Activated CD8-positive, alpha-beta memory T cell treated with anti-CD3 and anti-CD28 coated beads, Interleukin-2, amount 50 U/mL, for 24 hours (primary cell): Measurements from ENCODE around the gene DGKA.
"Not testable (repeated sequence)": the region's sequence is repeated elsewhere in the genome, so short reads cannot be mapped to it uniquely, and the experiment has no call there.

Experiments
- DNase-seq: peaks from one replicate; pipeline ENCODE4 v3.0.0-alpha.2; 2020; ENCODE audit errors: extremely low read depth

The DGKA gene

GRCh38 chr12:55930771-55931316 is at the start of gene DGKA:
Gene DGKA (plus strand): TSS chr12:55931162. CDS start chr12:55936504, 5,342 bp downstream.
- peak; percentile 56 for DNase-seq

- no peak for DNase-seq
Observed at GRCh38 chr12:55885113-55885512, 45.8 kb upstream of the DGKA start.

- DNase-seq, result no peak
Observed at GRCh38 chr12:55891310-55891709, 39.7 kb upstream of the DGKA start.

- DNase-seq, result no peak
Observed at GRCh38 chr12:55893723-55894122, 37.2 kb upstream of the DGKA start.

GRCh38 chr12:55899082-55899481 is 31.9 kb upstream of the DGKA start:
- DNase-seq, result peak; percentile 8

GRCh38 chr12:55901881-55902490 is 29.0 kb upstream of the DGKA start:
- DNase-seq, result no peak

GRCh38 chr12:55906056-55906455 is 24.9 kb upstream of the DGKA start:
- no peak for DNase-seq

- no peak for DNase-seq
Observed at GRCh38 chr12:55908726-55909512, 22.0 kb upstream of the DGKA start.

- DNase-seq, result no peak
Observed at GRCh38 chr12:55909513-55909884, 21.5 kb upstream of the DGKA start.

GRCh38 chr12:55912908-55913307 is 18.1 kb upstream of the DGKA start:
- no peak for DNase-seq

- DNase-seq, result no peak
Observed at GRCh38 chr12:55915482-55915859, 15.5 kb upstream of the DGKA start.

GRCh38 chr12:55919032-55919431 is 11.9 kb upstream of the DGKA start:
- not testable (repeated sequence) for DNase-seq

- no peak for DNase-seq
Observed at GRCh38 chr12:55922126-55922525, 8.8 kb upstream of the DGKA start.

GRCh38 chr12:55923648-55924047 is 7.3 kb upstream of the DGKA start:
- DNase-seq, result not testable (repeated sequence)

GRCh38 chr12:55925371-55925770 is 5.6 kb upstream of the DGKA start:
- no peak for DNase-seq

- DNase-seq, result no peak
Observed at GRCh38 chr12:55925870-55926737, 4.9 kb upstream of the DGKA start.

GRCh38 chr12:55926738-55927587 is 4.0 kb upstream of the DGKA start:
- peak; percentile 74 for DNase-seq

GRCh38 chr12:55927588-55928502 is 3.1 kb upstream of the DGKA start, which contains the start of gene PYM1:
Gene PYM1 (minus strand): TSS chr12:55927894. CDS start chr12:55927761, 133 bp downstream.
- no peak for DNase-seq

- peak; percentile 61 for DNase-seq
Observed at GRCh38 chr12:55929306-55929791, 1.6 kb upstream of the DGKA start.

- no peak for DNase-seq
Observed at GRCh38 chr12:55931317-55931779, 386 bp downstream of the DGKA start.
